ENCODE data around the gene CHRNB4. TPM values are rescaled to one million over a fixed set of nuclear protein-coding genes. Genes with fewer than 3 reads are reported as not detected.

Gene CHRNB4
- total and polyA plus RNA-seq, 5 donors from 2014 or later, result not detected

- no peak for ATAC-seq (ENCODE audit: low read depth in 2 of 2)
- Mint-ChIP-seq H3K27me3 (peaks cover 5% of the 10 kb centered on the region), H3K4me1 (no peaks in the 10 kb centered on the region), H3K4me3 (no peak overlapping the region), H3K9me3 (no peaks in the 10 kb centered on the region), H3K27ac (no peak overlapping the region), H3K36me3 (no peaks in the 10 kb centered on the region)
- Histone ChIP-seq H3K9me3 (ENCODE audit: control insufficient read depth in 2 of 2, low read length in 2 of 2) (no peaks in the 10 kb centered on the region), H3K4me3 (ENCODE audit: low read depth, low read length) (no peak overlapping the region), H3K4me1 (ENCODE audit: control insufficient read depth, insufficient read depth, low read length, poor library complexity, severe bottlenecking) (no peaks in the 10 kb centered on the region), H3K36me3 (ENCODE audit: control insufficient read depth, insufficient read depth, low read length) (no peaks in the 10 kb centered on the region), H3K27me3 (ENCODE audit: control insufficient read depth, insufficient read depth, low read length) (no peaks in the 10 kb centered on the region), H3K27ac (ENCODE audit: insufficient read depth, low read length, poor library complexity, severe bottlenecking) (no peak overlapping the region)
- no peak for DNase-seq
Observed at GRCh38 chr15:78673917-78674444, 33.0 kb upstream of the CHRNB4 start.

- Histone ChIP-seq H3K9me3 (ENCODE audit: control insufficient read depth in 2 of 2, low read length in 2 of 2) (no peaks in the 10 kb centered on the region), H3K4me3 (ENCODE audit: low read depth, low read length) (no peak overlapping the region), H3K27me3 (ENCODE audit: control insufficient read depth, insufficient read depth, low read length) (no peaks in the 10 kb centered on the region), H3K36me3 (ENCODE audit: control insufficient read depth, insufficient read depth, low read length) (no peaks in the 10 kb centered on the region), H3K27ac (ENCODE audit: insufficient read depth, low read length, poor library complexity, severe bottlenecking) (no peak overlapping the region), H3K4me1 (ENCODE audit: control insufficient read depth, insufficient read depth, low read length, poor library complexity, severe bottlenecking) (no peaks in the 10 kb centered on the region)
- Mint-ChIP-seq H3K27me3 (peaks cover 5% of the 10 kb centered on the region), H3K4me1 (no peaks in the 10 kb centered on the region), H3K36me3 (no peaks in the 10 kb centered on the region), H3K27ac (peak overlapping the region in 1 of 3 donors; percentile 7), H3K9me3 (no peaks in the 10 kb centered on the region), H3K4me3 (no peak overlapping the region)
- no peak for ATAC-seq (ENCODE audit: low read depth in 2 of 2)
- no peak for DNase-seq
Observed at GRCh38 chr15:78673476-78673875, 32.5 kb upstream of the CHRNB4 start.

- H3K4me3 Mint-ChIP-seq, result no peak overlapping the region
- H3K4me3 ChIP-seq (ENCODE audit: low read depth, low read length), result no peak overlapping the region
- DNase-seq, result no peak
- H3K4me1 ChIP-seq (ENCODE audit: control insufficient read depth, insufficient read depth, low read length, poor library complexity, severe bottlenecking), result no peaks in the 10 kb centered on the region
- H3K36me3 Mint-ChIP-seq, result no peaks in the 10 kb centered on the region
- H3K9me3 Mint-ChIP-seq, result no peaks in the 10 kb centered on the region
- no peaks in the 10 kb centered on the region for H3K27me3 ChIP-seq (ENCODE audit: control insufficient read depth, insufficient read depth, low read length)
- H3K27ac Mint-ChIP-seq, result peak overlapping the region in 1 of 3 donors; percentile 76
- H3K27me3 Mint-ChIP-seq, result peaks cover 8% of the 10 kb centered on the region
- no peak for ATAC-seq (ENCODE audit: low read depth in 2 of 2)
- no peaks in the 10 kb centered on the region for H3K36me3 ChIP-seq (ENCODE audit: control insufficient read depth, insufficient read depth, low read length)
- H3K9me3 ChIP-seq (ENCODE audit: control insufficient read depth in 2 of 2, low read length in 2 of 2), result no peaks in the 10 kb centered on the region
- H3K27ac ChIP-seq (ENCODE audit: insufficient read depth, low read length, poor library complexity, severe bottlenecking), result no peak overlapping the region
- no peaks in the 10 kb centered on the region for H3K4me1 Mint-ChIP-seq
Observed at GRCh38 chr15:78672285-78673014, 31.4 kb upstream of the CHRNB4 start.

GRCh38 chr15:78671626-78672211 is 30.7 kb upstream of the CHRNB4 start:
- H3K4me1 ChIP-seq (ENCODE audit: control insufficient read depth, insufficient read depth, low read length, poor library complexity, severe bottlenecking), result no peaks in the 10 kb centered on the region
- no peaks in the 10 kb centered on the region for H3K36me3 ChIP-seq (ENCODE audit: control insufficient read depth, insufficient read depth, low read length)
- no peak overlapping the region for H3K4me3 ChIP-seq (ENCODE audit: low read depth, low read length)
- H3K27me3 ChIP-seq (ENCODE audit: control insufficient read depth, insufficient read depth, low read length), result no peaks in the 10 kb centered on the region
- no peaks in the 10 kb centered on the region for H3K9me3 Mint-ChIP-seq
- H3K36me3 Mint-ChIP-seq, result no peaks in the 10 kb centered on the region
- H3K9me3 ChIP-seq (ENCODE audit: control insufficient read depth in 2 of 2, low read length in 2 of 2), result no peaks in the 10 kb centered on the region
- peaks cover 11% of the 10 kb centered on the region for H3K27me3 Mint-ChIP-seq
- H3K4me3 Mint-ChIP-seq, result no peak overlapping the region
- H3K4me1 Mint-ChIP-seq, result no peaks in the 10 kb centered on the region
- H3K27ac Mint-ChIP-seq, result no peak overlapping the region
- no peak overlapping the region for H3K27ac ChIP-seq (ENCODE audit: insufficient read depth, low read length, poor library complexity, severe bottlenecking)
- ATAC-seq (ENCODE audit: low read depth in 2 of 2) (no peak), DNase-seq (no peak)

- H3K4me3 ChIP-seq (ENCODE audit: low read depth, low read length), result no peak overlapping the region
- no peaks in the 10 kb centered on the region for H3K27me3 ChIP-seq (ENCODE audit: control insufficient read depth, insufficient read depth, low read length)
- H3K36me3 ChIP-seq (ENCODE audit: control insufficient read depth, insufficient read depth, low read length), result no peaks in the 10 kb centered on the region
- DNase-seq, result no peak
- no peak overlapping the region for H3K4me3 Mint-ChIP-seq
- H3K36me3 Mint-ChIP-seq, result no peaks in the 10 kb centered on the region
- H3K27ac ChIP-seq (ENCODE audit: insufficient read depth, low read length, poor library complexity, severe bottlenecking), result no peak overlapping the region
- H3K9me3 Mint-ChIP-seq, result no peaks in the 10 kb centered on the region
- no peak for ATAC-seq (ENCODE audit: low read depth in 2 of 2)
- no peaks in the 10 kb centered on the region for H3K9me3 ChIP-seq (ENCODE audit: control insufficient read depth in 2 of 2, low read length in 2 of 2)
- no peak overlapping the region for H3K27ac Mint-ChIP-seq
- no peaks in the 10 kb centered on the region for H3K4me1 ChIP-seq (ENCODE audit: control insufficient read depth, insufficient read depth, low read length, poor library complexity, severe bottlenecking)
- peaks cover 16% of the 10 kb centered on the region for H3K27me3 Mint-ChIP-seq
- no peaks in the 10 kb centered on the region for H3K4me1 Mint-ChIP-seq
Observed at GRCh38 chr15:78668987-78669386, 28.0 kb upstream of the CHRNB4 start.

GRCh38 chr15:78667578-78668236 is 26.7 kb upstream of the CHRNB4 start:
- Mint-ChIP-seq H3K27me3 (peaks cover 13% of the 10 kb centered on the region), H3K4me1 (no peaks in the 10 kb centered on the region), H3K27ac (peak overlapping the region in 1 of 3 donors; percentile 72), H3K4me3 (no peak overlapping the region), H3K36me3 (no peaks in the 10 kb centered on the region), H3K9me3 (no peaks in the 10 kb centered on the region)
- Histone ChIP-seq H3K9me3 (ENCODE audit: control insufficient read depth in 2 of 2, low read length in 2 of 2) (no peaks in the 10 kb centered on the region), H3K36me3 (ENCODE audit: control insufficient read depth, insufficient read depth, low read length) (no peaks in the 10 kb centered on the region), H3K4me1 (ENCODE audit: control insufficient read depth, insufficient read depth, low read length, poor library complexity, severe bottlenecking) (no peaks in the 10 kb centered on the region), H3K27ac (ENCODE audit: insufficient read depth, low read length, poor library complexity, severe bottlenecking) (no peak overlapping the region), H3K4me3 (ENCODE audit: low read depth, low read length) (no peak overlapping the region), H3K27me3 (ENCODE audit: control insufficient read depth, insufficient read depth, low read length) (no peaks in the 10 kb centered on the region)
- no peak for ATAC-seq (ENCODE audit: low read depth in 2 of 2)
- no peak for DNase-seq

- DNase-seq (no peak), ATAC-seq (ENCODE audit: low read depth in 2 of 2) (no peak)
- Mint-ChIP-seq H3K4me1 (no peaks in the 10 kb centered on the region), H3K27me3 (peaks cover 15% of the 10 kb centered on the region), H3K36me3 (no peaks in the 10 kb centered on the region), H3K9me3 (no peaks in the 10 kb centered on the region), H3K4me3 (no peak overlapping the region), H3K27ac (no peak overlapping the region)
- Histone ChIP-seq H3K27me3 (ENCODE audit: control insufficient read depth, insufficient read depth, low read length) (no peaks in the 10 kb centered on the region), H3K4me3 (ENCODE audit: low read depth, low read length) (no peak overlapping the region), H3K4me1 (ENCODE audit: control insufficient read depth, insufficient read depth, low read length, poor library complexity, severe bottlenecking) (no peaks in the 10 kb centered on the region), H3K9me3 (ENCODE audit: control insufficient read depth in 2 of 2, low read length in 2 of 2) (no peaks in the 10 kb centered on the region), H3K27ac (ENCODE audit: insufficient read depth, low read length, poor library complexity, severe bottlenecking) (no peak overlapping the region), H3K36me3 (ENCODE audit: control insufficient read depth, insufficient read depth, low read length) (no peaks in the 10 kb centered on the region)
Observed at GRCh38 chr15:78666010-78666409, 25.0 kb upstream of the CHRNB4 start.
